Lower lobe of right lung (tissue), 2 donors: ENCODE results near the gene RICTOR. TPM values are rescaled to one million over a fixed set of nuclear protein-coding genes. Genes with fewer than 3 reads are reported as not detected.

ENCODE experiments used
- ATAC-seq, 2 donors: fragments of 200-7000 bp; cut with Tn5 transposase; one replicate each; pipeline ENCODE4 v1.9.1; 2020 to 2022; ENCODE audit warnings: mild to moderate bottlenecking in 2 of 2, moderate library complexity in 2 of 2
- DNase-seq: peaks from one replicate; pipeline ENCODE4 v3.0.0-alpha.2; 2020
- H3K27ac ChIP-seq: fragments of 200-600 bp; one replicate; pipeline ENCODE4 v1.8.0; 2022
- H3K27me3 ChIP-seq: fragments of 200-600 bp; one replicate; pipeline ENCODE4 v1.8.0; 2022; ENCODE audit warnings: low read depth
- H3K36me3 ChIP-seq: fragments of 200-600 bp; one replicate; pipeline ENCODE4 v1.8.0; 2022; ENCODE audit warnings: mild to moderate bottlenecking
- H3K4me1 ChIP-seq: fragments of 200-600 bp; one replicate; pipeline ENCODE4 v1.8.0; 2022
- H3K4me3 ChIP-seq: fragments of 200-600 bp; one replicate; pipeline ENCODE4 v1.8.0; 2022; ENCODE audit warnings: mild to moderate bottlenecking
- H3K9me3 ChIP-seq: fragments of 200-600 bp; one replicate; pipeline ENCODE4 v1.8.0; 2022
- CTCF ChIP-seq: fragments of 200-600 bp; IDR thresholded peaks from one replicate; pipeline ENCODE4 v1.8.0; 2022; ENCODE audit warnings: antibody characterized with exemption, mild to moderate bottlenecking
- intact Hi-C: fragments of 100-400 bp; cut with DNase I; formaldehyde crosslinking; loops from one replicate; pipeline ENCODE4 v1.11.0; 2022
- total RNA-seq: library from RNA; stranded (reverse); fragmentation: NEBNext Ultra II Directional; extraction: Animal tissue kit (Norgen Biotek cat#: 25700); gene quantifications from one replicate; pipeline ENCODE4 v1.2.1, GENCODE V29; 2021
- donor health status: DM: no; HTN: yes; CAD: no; lungs with severe emphysema.

Gene RICTOR
- total RNA-seq, 1 donor from 2014 or later, result 52.1 TPM

- no peaks in the 10 kb centered on the region for H3K9me3 ChIP-seq
- no peak for DNase-seq
- ATAC-seq, result no peak
- TF ChIP-seq CTCF, result no peak
- H3K4me3 ChIP-seq, result no peak overlapping the region
- no peaks in the 10 kb centered on the region for H3K4me1 ChIP-seq
- intact Hi-C loops, result no loop called here
- H3K27me3 ChIP-seq, result no peaks in the 10 kb centered on the region
- peaks cover 82% of the 10 kb centered on the region for H3K36me3 ChIP-seq
- H3K27ac ChIP-seq, result no peak overlapping the region
Observed at GRCh38 chr5:38936269-38936668, 137.9 kb downstream of the RICTOR start.

- no peaks in the 10 kb centered on the region for H3K9me3 ChIP-seq
- no peaks in the 10 kb centered on the region for H3K4me1 ChIP-seq
- DNase-seq (no peak), ATAC-seq (no peak)
- no peaks in the 10 kb centered on the region for H3K27me3 ChIP-seq
- H3K4me3 ChIP-seq, result no peak overlapping the region
- no peak for TF ChIP-seq CTCF
- intact Hi-C loops, result no loop called here
- peaks cover 83% of the 10 kb centered on the region for H3K36me3 ChIP-seq
- H3K27ac ChIP-seq, result no peak overlapping the region
Observed at GRCh38 chr5:38935437-38935836, 138.8 kb downstream of the RICTOR start.

GRCh38 chr5:38932854-38933408 is 141.3 kb downstream of the RICTOR start:
- ATAC-seq (no peak), DNase-seq (no peak)
- no peaks in the 10 kb centered on the region for H3K4me1 ChIP-seq
- intact Hi-C loops, result no loop called here
- H3K27ac ChIP-seq, result no peak overlapping the region
- peaks cover 90% of the 10 kb centered on the region for H3K36me3 ChIP-seq
- TF ChIP-seq CTCF, result no peak
- H3K9me3 ChIP-seq, result no peaks in the 10 kb centered on the region
- no peak overlapping the region for H3K4me3 ChIP-seq
- no peaks in the 10 kb centered on the region for H3K27me3 ChIP-seq

GRCh38 chr5:38931731-38932130 is 142.5 kb downstream of the RICTOR start:
- intact Hi-C loops, result no loop called here
- no peak for ATAC-seq
- H3K27me3 ChIP-seq, result no peaks in the 10 kb centered on the region

GRCh38 chr5:38929838-38930237 is 144.4 kb downstream of the RICTOR start:
- Histone ChIP-seq H3K4me1 (no peaks in the 10 kb centered on the region), H3K36me3 (peaks cover 90% of the 10 kb centered on the region), H3K4me3 (no peak overlapping the region), H3K27ac (no peak overlapping the region), H3K27me3 (no peaks in the 10 kb centered on the region), H3K9me3 (no peaks in the 10 kb centered on the region)
- TF ChIP-seq CTCF, result no peak
- intact Hi-C loops, result no loop called here
- ATAC-seq, result no peak
- DNase-seq, result no peak

More at GRCh38 chr5:38931731-38932130, 142.5 kb downstream of the RICTOR start:
- peaks cover 90% of the 10 kb centered on the region for H3K36me3 ChIP-seq
- no peaks in the 10 kb centered on the region for H3K4me1 ChIP-seq
- DNase-seq, result no peak
- H3K4me3 ChIP-seq, result no peak overlapping the region
- TF ChIP-seq CTCF, result no peak
- no peaks in the 10 kb centered on the region for H3K9me3 ChIP-seq
- no peak overlapping the region for H3K27ac ChIP-seq
